ENCODE measurements around the gene TAF11.
"Not testable (repeated sequence)": the region's sequence is repeated elsewhere in the genome, so short reads cannot be mapped to it uniquely, and the experiment has no call there.

Gene TAF11

GRCh38 chr6:34860776-34861175, 27.1 kb downstream of the TAF11 start:
- no peak for DNase-seq

DNA sequence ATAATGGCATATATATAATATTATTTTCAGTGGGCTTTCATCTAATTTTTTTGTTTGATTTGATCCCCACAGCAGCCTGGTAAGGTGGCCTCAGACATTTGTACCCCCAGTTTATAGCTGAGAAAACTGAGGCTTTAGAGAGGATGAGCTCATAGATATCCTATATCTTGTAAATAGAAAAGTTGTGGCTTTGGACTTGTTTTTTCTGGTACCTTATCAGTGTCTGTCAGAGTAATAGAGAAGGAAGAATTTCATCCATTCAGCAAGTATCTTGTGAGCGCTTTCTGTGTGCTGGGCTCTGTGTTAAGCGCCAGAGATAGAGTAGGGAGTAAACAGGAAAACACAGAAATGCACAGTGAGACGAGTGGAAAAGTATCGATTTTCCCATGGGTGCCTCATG, 27.9 kb downstream of the TAF11 start:
- DNase-seq, result no peak

DNA sequence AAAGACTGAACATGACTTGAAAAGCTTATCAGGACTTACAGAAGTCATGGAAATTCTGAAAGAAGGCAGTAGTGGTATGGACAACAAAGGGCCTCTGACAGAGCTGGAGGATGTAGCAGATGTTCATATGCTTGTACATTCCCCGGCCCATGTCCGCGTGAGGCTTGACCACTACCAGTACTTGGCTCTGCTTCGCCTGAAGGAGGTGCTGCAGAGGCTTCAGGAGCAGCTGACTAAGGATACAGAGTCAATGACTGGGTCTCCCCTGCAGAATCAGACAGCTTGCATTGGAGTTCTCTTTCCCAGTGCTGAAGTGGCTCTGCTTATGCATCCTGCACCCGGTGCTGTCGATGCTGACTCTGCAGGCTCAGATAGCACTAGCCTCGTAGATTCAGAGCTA, 29.2 kb downstream of the TAF11 start:
- no peak for DNase-seq

DNA sequence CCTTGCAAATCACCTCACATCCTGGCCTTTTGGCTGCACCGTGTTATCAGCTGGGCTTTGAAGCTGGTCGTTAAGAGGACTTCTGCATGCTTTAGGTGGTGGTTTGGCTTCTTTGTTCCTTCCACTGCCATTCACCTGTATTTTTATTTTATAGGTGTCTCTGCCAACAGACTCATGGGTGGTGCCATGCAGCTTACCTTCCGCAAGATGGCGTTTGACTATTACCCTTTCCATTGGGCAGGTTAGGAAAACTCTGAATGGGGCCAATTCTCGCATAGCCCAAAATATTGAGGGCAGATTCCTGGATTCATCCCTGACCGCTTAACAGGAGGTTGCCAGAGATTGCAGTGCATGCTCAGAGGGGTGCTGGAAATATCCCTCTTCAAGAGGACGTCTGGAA, 32.4 kb downstream of the TAF11 start:
- no peak for DNase-seq

DNA sequence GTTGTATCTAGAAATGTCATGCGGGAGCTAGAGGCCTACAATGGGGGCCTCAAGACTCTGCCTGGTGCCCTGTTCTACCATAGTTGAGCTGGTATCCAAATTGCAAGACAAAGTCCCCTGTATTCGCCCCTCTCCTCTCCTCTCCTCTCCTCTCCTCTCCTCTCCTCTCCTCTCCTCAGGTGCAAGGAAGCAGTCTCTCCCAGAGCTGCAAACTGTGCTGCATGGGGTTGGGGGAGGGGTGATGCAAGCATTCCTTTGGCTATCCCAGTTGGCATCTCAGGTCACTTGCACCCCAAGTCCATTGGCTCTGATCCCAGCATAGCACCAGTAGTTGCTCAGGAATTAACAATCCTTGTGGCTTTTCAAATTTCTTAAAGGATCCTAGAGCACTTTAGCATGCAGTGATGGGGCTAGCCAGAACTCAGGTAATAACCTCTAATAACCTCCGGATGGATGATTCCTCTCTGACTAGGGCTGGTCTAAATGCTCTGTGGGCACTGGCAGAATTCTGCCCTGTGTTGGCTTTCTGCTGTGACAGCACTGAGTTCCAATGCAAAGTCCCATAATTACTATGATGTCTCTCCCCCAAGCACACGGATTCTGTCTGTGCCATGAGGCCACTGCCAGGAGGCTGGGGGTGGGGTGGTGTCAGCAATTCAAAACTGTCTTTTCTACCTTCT, 35.3 kb downstream of the TAF11 start:
- no peak for DNase-seq

GRCh38 chr6:34851361-34851760, 36.5 kb downstream of the TAF11 start:
- DNase-seq, result no peak

DNA sequence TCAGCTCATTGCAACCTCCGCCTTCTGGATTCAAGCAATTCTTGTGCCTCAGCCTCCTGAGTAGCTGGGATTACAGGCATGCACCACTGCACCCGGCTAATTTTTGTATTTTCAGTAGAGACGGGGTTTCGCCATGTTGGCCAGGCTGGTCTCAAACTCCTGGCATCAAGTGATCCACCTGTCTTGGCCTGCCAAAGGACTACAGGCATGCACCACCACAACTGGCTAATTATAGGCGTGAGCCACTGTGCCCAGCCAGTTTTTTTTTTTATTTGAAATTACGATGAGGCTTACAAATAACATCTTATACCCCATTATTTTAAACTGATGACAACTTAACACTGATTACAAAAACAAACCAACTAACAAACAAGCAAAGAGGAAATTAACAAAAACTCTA, 38.8 kb downstream of the TAF11 start:
- not testable (repeated sequence) for DNase-seq

- DNase-seq, result no peak
Measured at GRCh38 chr6:34839666-34840352, 48.0 kb downstream of the TAF11 start.

DNA sequence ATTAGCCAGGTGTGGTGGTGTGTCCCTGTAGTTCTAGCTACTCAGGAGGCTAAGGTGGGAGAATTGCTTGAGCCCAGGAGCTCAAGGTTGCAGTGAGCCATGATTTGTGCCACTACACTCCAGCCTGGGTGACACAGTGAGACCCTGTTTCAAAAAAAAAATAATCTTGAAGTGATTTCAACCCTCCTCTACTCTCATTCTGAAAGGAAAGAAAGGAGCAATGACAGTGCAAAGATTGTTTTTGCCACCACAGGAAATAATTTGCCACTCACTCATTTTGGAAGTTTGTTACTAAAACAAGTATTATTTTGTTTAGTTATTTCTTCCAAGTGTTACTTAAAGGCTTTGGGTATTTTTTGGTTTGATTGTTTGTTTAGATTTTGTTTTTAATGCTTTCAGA, 50.3 kb downstream of the TAF11 start:
- no peak for DNase-seq

- DNase-seq, result no peak
Measured at GRCh38 chr6:34836451-34836850, 51.4 kb downstream of the TAF11 start.

DNA sequence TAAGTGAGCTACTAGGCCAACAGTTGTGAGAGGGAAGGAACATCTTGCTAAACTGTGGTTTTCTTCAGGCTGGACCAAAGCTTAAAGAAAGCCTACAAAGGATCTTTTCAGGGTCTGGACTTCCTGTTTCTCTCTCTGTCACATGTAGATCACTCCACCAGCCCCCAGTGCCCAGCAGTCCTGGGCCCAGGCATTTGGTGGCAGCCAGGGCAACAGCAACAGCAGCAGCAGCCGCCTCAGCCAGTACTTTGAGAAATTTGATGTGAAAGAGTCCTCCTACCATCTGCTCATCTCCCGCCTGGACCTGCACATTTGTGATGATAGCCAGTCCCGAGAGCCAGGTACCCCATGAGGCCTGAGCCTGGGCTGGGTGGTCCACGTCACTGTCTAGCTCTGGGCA, 51.8 kb downstream of the TAF11 start:
- no peak for DNase-seq

DNA sequence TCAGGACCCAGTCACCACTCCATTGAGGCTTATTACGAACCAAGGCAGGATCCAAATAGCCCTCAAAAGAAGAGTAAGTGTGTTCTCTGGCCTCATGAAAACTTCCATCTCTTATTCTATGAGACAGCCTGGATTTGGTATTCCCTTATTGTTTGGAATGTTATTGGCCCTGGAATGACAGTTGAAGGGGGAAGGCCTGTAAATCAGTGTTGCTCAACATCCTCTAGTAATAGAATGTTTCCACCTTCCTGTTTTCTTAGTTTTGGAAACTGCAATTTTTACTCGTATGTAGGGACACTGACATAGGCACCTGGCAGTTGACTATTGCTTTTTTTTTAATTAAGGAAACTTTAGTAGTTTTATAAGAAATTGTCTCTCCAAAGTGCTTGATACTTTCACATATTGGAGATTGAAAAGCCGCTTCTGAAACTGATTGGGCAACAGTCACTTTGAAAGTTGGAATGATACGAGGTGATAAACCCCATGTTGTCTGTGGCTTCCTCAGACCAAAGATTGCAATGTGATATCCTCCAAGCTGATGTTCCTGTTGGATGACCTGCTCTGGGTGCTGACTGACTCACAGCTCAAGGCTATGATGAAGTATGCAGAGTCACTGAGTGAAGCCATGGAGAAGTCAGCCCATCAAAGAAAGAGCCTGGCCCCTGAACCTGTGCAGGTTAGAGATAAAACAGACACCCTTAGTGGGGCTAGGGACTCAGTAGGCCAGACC, 52.9 kb downstream of the TAF11 start:
- no peak for DNase-seq

- DNase-seq, result no peak
Measured at GRCh38 chr6:34832942-34833341, 54.9 kb downstream of the TAF11 start.

DNA sequence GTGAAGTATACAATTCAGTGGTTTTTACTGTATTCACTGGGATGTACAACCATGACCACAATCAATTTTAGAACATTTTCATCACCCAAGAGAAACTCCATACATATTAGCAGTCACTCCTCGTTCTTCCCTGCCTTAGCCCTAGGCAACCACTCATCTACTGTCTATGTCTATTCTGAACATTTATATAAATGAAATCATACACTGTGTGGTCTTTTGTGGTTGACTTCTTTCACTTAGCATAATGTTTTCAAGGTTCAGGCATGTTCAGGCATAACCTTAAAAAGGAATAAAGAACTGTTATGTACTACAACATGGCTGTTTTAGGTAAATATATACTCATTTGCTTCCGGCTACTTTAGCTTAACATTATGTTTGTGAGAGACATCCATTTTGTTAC, 58.7 kb downstream of the TAF11 start:
- no peak for DNase-seq

All from CD4-positive, alpha-beta T cell treated with Interleukin-4 for 4 hours (primary cell).